OCI-LY3 (cell line): Measurements from ENCODE around the gene ZSWIM8.

Experiments
- H2AFZ ChIP-seq: fragments of 200-600, 300-600 bp; shearing (Covaris generic); 2 replicates; pipeline ENCODE4 v1.6.0; 2014; ENCODE audit warnings: antibody characterized with exemption, low read depth, low read length
- H3K27ac ChIP-seq: fragments of 200-600, 300-600 bp; sonication (generic); 2 replicates; pipeline ENCODE4 v1.5.1; 2014; ENCODE audit warnings: mild to moderate bottlenecking, low read length, moderate library complexity, mixed read lengths
- H3K27me3 ChIP-seq: fragments of 200-600, 300-600 bp; sonication (generic); 2 replicates; pipeline ENCODE4 v1.6.1; 2014; ENCODE audit warnings: low read depth, low read length, mixed read lengths
- H3K36me3 ChIP-seq: fragments of 200-600, 300-600 bp; sonication (generic); replicated peaks from 2 replicates; pipeline ENCODE3; 2014; ENCODE audit warnings: low read depth, low read length, mixed read lengths
- H3K4me1 ChIP-seq: fragments of 300-600, 200-600 bp; sonication (generic); 2 replicates; pipeline ENCODE4 v1.6.1; 2014; ENCODE audit warnings: low read length, mixed read lengths
- H3K4me2 ChIP-seq: fragments of 200-600, 300-600 bp; sonication (generic); 2 replicates; pipeline ENCODE4 v1.6.1; 2014; ENCODE audit warnings: low read length, mixed read lengths
- H3K4me3 ChIP-seq: fragments of 300-600, 200-600 bp; sonication (generic); 2 replicates; pipeline ENCODE4 v1.5.1; 2014; ENCODE audit warnings: antibody characterized with exemption, mild to moderate bottlenecking, low read length, moderate library complexity
- H3K79me2 ChIP-seq: fragments of 300-600, 200-600 bp; shearing (Covaris generic); 2 replicates; pipeline ENCODE4 v1.6.1; 2014; ENCODE audit warnings: mild to moderate bottlenecking, low read length, mixed read lengths
- H3K9ac ChIP-seq: fragments of 300-600, 200-600 bp; shearing (Covaris generic); 2 replicates; pipeline ENCODE4 v1.6.0; 2014; ENCODE audit warnings: mild to moderate bottlenecking, low read length, moderate library complexity
- H3K9me3 ChIP-seq: fragments of 200-600, 300-600 bp; shearing (Covaris generic); 2 replicates; pipeline ENCODE4 v1.6.1; 2014; ENCODE audit warnings: low read length, mixed read lengths; ENCODE audit not compliant: insufficient read depth
- H4K20me1 ChIP-seq: fragments of 200-600, 300-600 bp; sonication (generic); 2 replicates; pipeline ENCODE4 v1.6.1; 2016; ENCODE audit warnings: low read length, mixed read lengths; ENCODE audit not compliant: insufficient read depth
- CTCF ChIP-seq: fragments of 200-600, 300-600 bp; sonication (generic); IDR thresholded peaks from 2 replicates; pipeline ENCODE4 v1.5.1; 2014; ENCODE audit warnings: antibody characterized with exemption, low read length, low read depth
- EZH2phosphoT487 ChIP-seq: fragments of 200-600 bp; shearing (Covaris generic); IDR thresholded peaks from 2 replicates; pipeline ENCODE4 v1.6.1; 2018; ENCODE audit warnings: antibody characterized with exemption, mixed run types, low read depth

ZSWIM8 gene

GRCh38 chr10:73848821-73849489 is 63.5 kb downstream of the ZSWIM8 start:
- Histone ChIP-seq H3K27me3 (no peaks in the 10 kb centered on the region), H3K79me2 (no peaks in the 10 kb centered on the region), H3K27ac (no peak overlapping the region), H3K36me3 (peaks cover 4% of the 10 kb centered on the region), H3K4me2 (peak overlapping the region; percentile 50), H3K4me1 (peaks cover 6% of the 10 kb centered on the region), H3K9ac (no peak overlapping the region), H4K20me1 (no peaks in the 10 kb centered on the region), H2AFZ (no peak overlapping the region), H3K9me3 (no peaks in the 10 kb centered on the region), H3K4me3 (no peak overlapping the region)
- TF ChIP-seq CTCF, result peak; percentile 86
- TF ChIP-seq EZH2phosphoT487, result no peak

- H3K4me1 ChIP-seq, result peaks cover 6% of the 10 kb centered on the region
- no peak overlapping the region for H3K27ac ChIP-seq
- TF ChIP-seq CTCF, result no peak
- no peak for TF ChIP-seq EZH2phosphoT487
- no peaks in the 10 kb centered on the region for H4K20me1 ChIP-seq
- no peak overlapping the region for H2AFZ ChIP-seq
- no peaks in the 10 kb centered on the region for H3K27me3 ChIP-seq
- H3K9ac ChIP-seq, result no peak overlapping the region
- peaks cover 4% of the 10 kb centered on the region for H3K36me3 ChIP-seq
- H3K79me2 ChIP-seq, result no peaks in the 10 kb centered on the region
- no peak overlapping the region for H3K4me2 ChIP-seq
- no peak overlapping the region for H3K4me3 ChIP-seq
- H3K9me3 ChIP-seq, result no peaks in the 10 kb centered on the region
These were observed 64.8 kb downstream of the ZSWIM8 start for GRCh38 chr10:73850211-73850610.

- Histone ChIP-seq H2AFZ (no peak overlapping the region), H3K79me2 (no peaks in the 10 kb centered on the region), H3K4me1 (peaks cover 6% of the 10 kb centered on the region), H3K36me3 (peaks cover 4% of the 10 kb centered on the region), H3K9me3 (no peaks in the 10 kb centered on the region), H3K27ac (no peak overlapping the region), H3K9ac (no peak overlapping the region), H3K27me3 (no peaks in the 10 kb centered on the region), H3K4me3 (no peak overlapping the region), H3K4me2 (no peak overlapping the region), H4K20me1 (no peaks in the 10 kb centered on the region)
- TF ChIP-seq EZH2phosphoT487, result no peak
- TF ChIP-seq CTCF, result no peak
These were observed 65.6 kb downstream of the ZSWIM8 start for GRCh38 chr10:73850863-73851461.
